ENCODE measurements around the gene ZNF592. TPM values are rescaled to one million over a fixed set of nuclear protein-coding genes. Genes with fewer than 3 reads are reported as not detected.
"Not testable (repeated sequence)": the region's sequence is repeated elsewhere in the genome, so short reads cannot be mapped to it uniquely, and the experiment has no call there.

ZNF592 gene
- total and polyA plus RNA-seq, 4 donors: 8.8 to 29.6 (median 16.2) TPM

GRCh38 chr15:84734794-84735479, 13.5 kb upstream of the ZNF592 start:
- WGBS, 2 donors: 14 to 28% methylated on average over 7 of the region's 7 CpGs
- H3K36me3 ChIP-seq (ENCODE audit: control insufficient read depth in 4 of 4, insufficient read depth in 4 of 4, low read length in 4 of 4): no peaks in the 10 kb centered on the region
- no peaks in the 10 kb centered on the region for H3K9me3 ChIP-seq (ENCODE audit: control insufficient read depth in 4 of 4, insufficient read depth in 3 of 4, low read length in 3 of 4)
- DNase-seq (peak; percentile 56 to 74 (median 58)), ATAC-seq (ENCODE audit: insufficient read depth, low FRiP score) (peak; percentile 83)
- H3K9ac ChIP-seq (ENCODE audit: insufficient read depth in 1 of 2, low read length in 2 of 2): no peak overlapping the region
- H3K4me1 ChIP-seq (ENCODE audit: control insufficient read depth in 5 of 5, insufficient read depth in 5 of 5, low read length in 5 of 5): peaks cover 0 to 3% (median 0%) of the 10 kb centered on the region in 5 donors
- no peaks in the 10 kb centered on the region for H3K27me3 ChIP-seq (ENCODE audit: control insufficient read depth in 3 of 3, insufficient read depth in 3 of 3, low read length in 2 of 3)
- TF ChIP-seq, protein P1, sequence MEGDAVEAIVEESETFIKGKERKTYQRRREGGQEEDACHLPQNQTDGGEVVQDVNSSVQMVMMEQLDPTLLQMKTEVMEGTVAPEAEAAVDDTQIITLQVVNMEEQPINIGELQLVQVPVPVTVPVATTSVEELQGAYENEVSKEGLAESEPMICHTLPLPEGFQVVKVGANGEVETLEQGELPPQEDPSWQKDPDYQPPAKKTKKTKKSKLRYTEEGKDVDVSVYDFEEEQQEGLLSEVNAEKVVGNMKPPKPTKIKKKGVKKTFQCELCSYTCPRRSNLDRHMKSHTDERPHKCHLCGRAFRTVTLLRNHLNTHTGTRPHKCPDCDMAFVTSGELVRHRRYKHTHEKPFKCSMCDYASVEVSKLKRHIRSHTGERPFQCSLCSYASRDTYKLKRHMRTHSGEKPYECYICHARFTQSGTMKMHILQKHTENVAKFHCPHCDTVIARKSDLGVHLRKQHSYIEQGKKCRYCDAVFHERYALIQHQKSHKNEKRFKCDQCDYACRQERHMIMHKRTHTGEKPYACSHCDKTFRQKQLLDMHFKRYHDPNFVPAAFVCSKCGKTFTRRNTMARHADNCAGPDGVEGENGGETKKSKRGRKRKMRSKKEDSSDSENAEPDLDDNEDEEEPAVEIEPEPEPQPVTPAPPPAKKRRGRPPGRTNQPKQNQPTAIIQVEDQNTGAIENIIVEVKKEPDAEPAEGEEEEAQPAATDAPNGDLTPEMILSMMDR (IDR thresholded peaks at IDR 0.05; ENCODE audit: control extremely low read depth, extremely low read depth): no peak
- no peak overlapping the region for H3K4me3 ChIP-seq
- H3K27ac ChIP-seq (ENCODE audit: low read depth in 1 of 2, low read length in 1 of 2): peak overlapping the region in 1 of 2 donors; percentile 89

- WGBS, 2 donors: 69 to 72% methylated on average over 9 of the region's 9 CpGs
- H3K36me3 ChIP-seq (ENCODE audit: control insufficient read depth in 4 of 4, insufficient read depth in 4 of 4, low read length in 4 of 4); DNase-seq; H3K9ac ChIP-seq (ENCODE audit: insufficient read depth in 1 of 2, low read length in 2 of 2); H3K27me3 ChIP-seq (ENCODE audit: control insufficient read depth in 3 of 3, insufficient read depth in 3 of 3, low read length in 2 of 3); H3K4me3 ChIP-seq; H3K4me1 ChIP-seq (ENCODE audit: control insufficient read depth in 5 of 5, insufficient read depth in 5 of 5, low read length in 5 of 5); H3K9me3 ChIP-seq (ENCODE audit: control insufficient read depth in 4 of 4, insufficient read depth in 3 of 4, low read length in 3 of 4): not testable (repeated sequence)
- peak; percentile 12 for ATAC-seq (ENCODE audit: insufficient read depth, low FRiP score)
- peak overlapping the region in 1 of 2 donors; percentile 89 for H3K27ac ChIP-seq (ENCODE audit: low read depth in 1 of 2, low read length in 1 of 2)
Observed at GRCh38 chr15:84735480-84736061, 12.8 kb upstream of the ZNF592 start.

DNA sequence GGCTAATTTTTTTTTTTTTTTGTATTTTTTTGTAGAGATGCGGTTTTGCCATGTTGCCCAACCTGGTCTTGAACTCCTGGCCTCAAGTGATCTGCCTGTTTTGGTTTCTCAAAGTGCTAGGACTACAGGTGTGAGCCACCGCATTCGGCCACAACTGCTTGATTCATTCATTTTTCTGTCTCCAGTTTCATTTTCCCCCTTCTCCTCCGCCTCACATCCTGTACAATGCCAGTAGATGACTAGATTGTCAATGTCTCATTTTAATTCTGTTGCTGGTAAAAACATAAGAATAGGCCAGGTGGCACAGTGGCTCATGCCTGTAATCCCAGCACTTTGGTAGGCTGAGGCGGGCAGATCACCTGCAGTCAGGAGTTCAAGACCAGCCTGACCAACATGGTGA, 12.0 kb upstream of the ZNF592 start:
- Histone ChIP-seq H3K27ac (ENCODE audit: low read depth in 1 of 2, low read length in 1 of 2) (no peak overlapping the region), H3K27me3 (ENCODE audit: control insufficient read depth in 3 of 3, insufficient read depth in 3 of 3, low read length in 2 of 3) (no peaks in the 10 kb centered on the region), H3K4me3 (no peak overlapping the region), H3K9me3 (ENCODE audit: control insufficient read depth in 4 of 4, insufficient read depth in 3 of 4, low read length in 3 of 4) (no peaks in the 10 kb centered on the region), H3K4me1 (ENCODE audit: control insufficient read depth in 5 of 5, insufficient read depth in 5 of 5, low read length in 5 of 5) (peaks cover 0 to 3% (median 0%) of the 10 kb centered on the region in 5 donors), H3K36me3 (ENCODE audit: control insufficient read depth in 4 of 4, insufficient read depth in 4 of 4, low read length in 4 of 4) (no peaks in the 10 kb centered on the region), H3K9ac (ENCODE audit: insufficient read depth in 1 of 2, low read length in 2 of 2) (no peak overlapping the region)
- TF ChIP-seq, protein P1 (IDR thresholded peaks at IDR 0.05; ENCODE audit: control extremely low read depth, extremely low read depth): no peak
- DNase-seq (no peak), ATAC-seq (ENCODE audit: insufficient read depth, low FRiP score) (no peak)
- WGBS, 2 donors: 83 to 88% methylated on average over 5 of the region's 5 CpGs

DNA sequence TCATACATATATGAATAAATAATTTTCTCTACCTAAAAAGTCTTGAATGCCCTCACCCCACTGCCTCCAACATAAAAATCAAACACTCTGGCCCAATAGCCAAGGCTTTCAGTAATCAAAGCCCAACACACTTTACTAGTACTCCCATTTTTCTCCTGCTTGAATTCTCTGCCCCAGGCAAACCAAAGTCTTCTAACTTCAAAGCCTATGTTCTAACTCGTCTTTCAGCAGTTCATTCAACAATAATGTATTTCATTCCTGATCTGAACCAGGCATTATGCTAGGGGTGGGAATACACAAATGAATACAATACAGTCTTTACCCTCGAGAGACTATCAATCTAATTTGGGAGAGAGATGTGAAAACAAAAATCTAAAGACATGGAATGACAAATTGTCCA, 11.4 kb upstream of the ZNF592 start:
- Histone ChIP-seq H3K27me3 (ENCODE audit: control insufficient read depth in 3 of 3, insufficient read depth in 3 of 3, low read length in 2 of 3) (no peaks in the 10 kb centered on the region), H3K4me1 (ENCODE audit: control insufficient read depth in 5 of 5, insufficient read depth in 5 of 5, low read length in 5 of 5) (peaks cover 0 to 3% (median 0%) of the 10 kb centered on the region in 5 donors), H3K27ac (ENCODE audit: low read depth in 1 of 2, low read length in 1 of 2) (no peak overlapping the region), H3K9ac (ENCODE audit: insufficient read depth in 1 of 2, low read length in 2 of 2) (no peak overlapping the region), H3K4me3 (no peak overlapping the region), H3K36me3 (ENCODE audit: control insufficient read depth in 4 of 4, insufficient read depth in 4 of 4, low read length in 4 of 4) (no peaks in the 10 kb centered on the region), H3K9me3 (ENCODE audit: control insufficient read depth in 4 of 4, insufficient read depth in 3 of 4, low read length in 3 of 4) (no peaks in the 10 kb centered on the region)
- no peak for DNase-seq
- TF ChIP-seq, protein P1 (IDR thresholded peaks at IDR 0.05; ENCODE audit: control extremely low read depth, extremely low read depth): no peak
- WGBS, 2 donors: 80 to 85% methylated on average over 2 of the region's 2 CpGs
- ATAC-seq (ENCODE audit: insufficient read depth, low FRiP score): no peak

Measured in lung (tissue), 12 donors.